ENCODE data around the gene DSCAM. TPM values are rescaled to one million over a fixed set of nuclear protein-coding genes. Genes with fewer than 3 reads are reported as not detected.
"Not testable (repeated sequence)": the region's sequence is repeated elsewhere in the genome, so short reads cannot be mapped to it uniquely, and the experiment has no call there.

DSCAM gene
- total RNA-seq, 6 experiments from 2014 or later, result 1.0 to 1.3 (median 1.1) TPM

DNA sequence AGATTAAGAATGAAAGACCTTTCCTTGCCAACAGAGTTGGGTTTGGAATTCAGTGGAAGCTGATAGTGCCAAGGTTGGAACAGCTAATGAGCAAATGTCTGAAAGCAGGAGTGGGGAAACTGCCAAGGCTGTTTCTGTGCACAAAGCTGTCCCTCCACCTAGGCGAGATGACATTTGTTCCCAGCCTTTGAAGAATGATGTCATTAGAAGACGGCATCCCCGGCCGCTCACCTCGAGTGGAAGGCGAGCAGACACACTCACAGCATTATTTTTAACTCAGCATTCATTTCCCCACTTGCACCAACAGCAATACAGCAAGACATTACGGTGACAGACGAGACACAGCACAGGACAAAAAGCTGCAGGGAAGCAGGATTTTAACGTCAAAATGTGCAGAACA lies 515.8 kb downstream of the DSCAM start:
- H3K9me3 Mint-ChIP-seq, result peaks cover 21% of the 10 kb centered on the region
- H3K27me3 Mint-ChIP-seq (ENCODE audit: insufficient read depth), result no peaks in the 10 kb centered on the region; the same call in 1 of the 2 replicates
- no peak for DNase-seq
- H3K4me1 Mint-ChIP-seq (ENCODE audit: low read depth), result no peaks in the 10 kb centered on the region; the same call in 1 of the 2 replicates
- no peak overlapping the region for H3K27ac Mint-ChIP-seq
- no peak for TF ChIP-seq CTCF (IDR thresholded peaks at IDR 0.05)
- peaks cover 6% of the 10 kb centered on the region; the same call in 1 of the 2 replicates for H3K36me3 Mint-ChIP-seq (ENCODE audit: low read depth)
- H3K4me3 Mint-ChIP-seq, result peak overlapping the region; percentile 9; the same call in 1 of the 2 replicates

DNA sequence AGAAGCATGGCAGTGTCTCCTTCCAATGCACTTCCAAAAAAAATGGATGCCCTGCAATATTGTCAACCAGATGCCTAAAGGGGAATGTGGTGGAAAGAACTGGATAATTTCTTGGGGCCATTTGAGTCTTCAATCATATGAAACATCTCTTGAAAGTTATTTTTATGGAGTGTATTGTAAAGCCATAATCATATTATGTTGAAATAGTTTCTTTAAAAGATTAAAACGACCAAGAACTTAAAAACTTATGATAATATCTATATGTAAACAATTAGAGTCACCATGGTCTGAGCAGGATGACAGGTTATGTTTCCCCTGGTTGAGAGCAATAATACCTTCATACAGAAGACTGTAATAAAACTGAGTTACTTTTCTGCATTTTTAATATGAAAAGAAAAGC lies 522.6 kb downstream of the DSCAM start:
- TF ChIP-seq CTCF (IDR thresholded peaks at IDR 0.05), result no peak
- H3K9me3 Mint-ChIP-seq, result peaks cover 8% of the 10 kb centered on the region
- H3K27me3 Mint-ChIP-seq (ENCODE audit: insufficient read depth), result no peaks in the 10 kb centered on the region
- no peak overlapping the region for H3K27ac Mint-ChIP-seq
- 0 out of 2 replicates have a peak, but pooled peaks cover 6% of the 10 kb centered on the region for H3K36me3 Mint-ChIP-seq (ENCODE audit: low read depth)
- H3K4me1 Mint-ChIP-seq (ENCODE audit: low read depth), result no peaks in the 10 kb centered on the region; the same call in 1 of the 2 replicates
- no peak overlapping the region for H3K4me3 Mint-ChIP-seq
- no peak for DNase-seq

DNA sequence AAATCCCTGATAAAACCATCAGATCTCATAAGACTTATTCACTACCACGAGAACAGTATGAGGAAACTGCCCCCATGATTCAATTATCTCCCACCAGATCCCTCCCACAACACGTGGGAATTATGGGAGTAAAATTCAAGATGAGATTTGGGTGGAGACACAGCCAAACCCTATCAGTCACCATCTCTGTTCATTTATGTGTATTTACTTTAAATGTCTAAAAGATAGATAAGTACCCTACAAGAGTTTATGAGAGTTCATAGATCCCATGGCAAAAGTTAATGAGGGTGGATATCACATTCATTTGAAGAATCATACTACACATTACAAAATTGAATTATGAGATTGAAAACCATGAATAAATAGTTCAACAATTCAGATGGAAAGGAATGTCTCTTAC lies 526.2 kb downstream of the DSCAM start:
- H3K9me3 Mint-ChIP-seq; H3K4me1 Mint-ChIP-seq (ENCODE audit: low read depth); H3K4me3 Mint-ChIP-seq; DNase-seq; H3K27me3 Mint-ChIP-seq (ENCODE audit: insufficient read depth); H3K36me3 Mint-ChIP-seq (ENCODE audit: low read depth); H3K27ac Mint-ChIP-seq: not testable (repeated sequence)

DNA sequence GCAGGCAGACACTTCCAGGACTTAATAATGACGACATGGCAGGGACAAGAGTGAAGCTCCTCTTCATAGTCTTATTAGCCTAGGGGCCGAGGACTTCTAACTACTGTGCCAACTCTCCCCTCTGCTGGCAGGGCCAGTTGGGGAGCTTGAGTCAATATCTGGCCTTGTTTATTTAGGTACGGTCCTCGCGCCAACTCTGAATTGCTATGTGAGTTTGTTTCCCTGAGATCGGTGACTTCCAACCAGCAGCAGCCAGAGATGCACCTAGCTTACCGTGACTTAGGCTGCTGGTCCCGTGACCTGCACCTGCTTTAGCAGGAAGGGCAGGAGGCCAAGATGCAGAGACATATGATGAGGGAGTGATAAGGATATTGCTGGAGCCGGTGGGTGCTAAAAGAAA lies 528.6 kb downstream of the DSCAM start:
- Mint-ChIP-seq H3K4me3 (no peak overlapping the region), H3K4me1 (ENCODE audit: low read depth) (no peaks in the 10 kb centered on the region; the same call in 1 of the 2 replicates), H3K27ac (no peak overlapping the region), H3K36me3 (ENCODE audit: low read depth) (no peaks in the 10 kb centered on the region), H3K9me3 (peaks cover 4% of the 10 kb centered on the region; the same call in 1 of the 2 replicates), H3K27me3 (ENCODE audit: insufficient read depth) (no peaks in the 10 kb centered on the region; the same call in 1 of the 2 replicates)
- TF ChIP-seq CTCF (IDR thresholded peaks at IDR 0.05), result no peak
- DNase-seq, result no peak

DNA sequence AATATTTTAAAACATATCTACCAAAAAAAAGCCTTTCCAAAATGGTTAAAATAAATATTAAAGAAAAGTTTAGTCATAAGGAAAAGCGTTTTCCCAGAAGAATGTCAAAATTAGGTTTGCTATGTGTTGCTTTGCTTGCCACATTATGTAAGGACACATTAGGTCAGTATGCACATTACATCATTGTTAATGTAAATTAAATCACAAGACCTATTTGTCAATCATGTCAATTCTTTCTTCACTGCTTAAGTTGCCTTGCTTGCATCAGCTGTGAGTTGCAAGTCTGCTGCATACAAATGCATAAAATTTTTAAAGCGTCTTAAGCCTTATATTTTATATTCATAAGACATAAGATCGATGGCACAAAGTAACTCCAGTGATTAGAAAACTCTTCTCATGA lies 530.9 kb downstream of the DSCAM start:
- no peak for TF ChIP-seq CTCF (IDR thresholded peaks at IDR 0.05)
- Mint-ChIP-seq H3K9me3 (peaks cover 4% of the 10 kb centered on the region; the same call in 1 of the 2 replicates), H3K36me3 (ENCODE audit: low read depth) (no peaks in the 10 kb centered on the region), H3K27ac (no peak overlapping the region), H3K4me1 (ENCODE audit: low read depth) (no peaks in the 10 kb centered on the region), H3K4me3 (no peak overlapping the region), H3K27me3 (ENCODE audit: insufficient read depth) (no peaks in the 10 kb centered on the region; the same call in 1 of the 2 replicates)
- DNase-seq, result no peak

- no peaks in the 10 kb centered on the region for H3K36me3 Mint-ChIP-seq (ENCODE audit: low read depth)
Observed at GRCh38 chr21:40315626-40316025, 531.3 kb downstream of the DSCAM start.

More at GRCh38 chr21:40315626-40316025, 531.3 kb downstream of the DSCAM start:
- no peak for TF ChIP-seq CTCF (IDR thresholded peaks at IDR 0.05)
- Mint-ChIP-seq H3K4me1 (ENCODE audit: low read depth) (no peaks in the 10 kb centered on the region), H3K9me3 (peaks cover 4% of the 10 kb centered on the region; the same call in 1 of the 2 replicates), H3K27me3 (ENCODE audit: insufficient read depth) (no peaks in the 10 kb centered on the region; the same call in 1 of the 2 replicates), H3K4me3 (no peak overlapping the region), H3K27ac (no peak overlapping the region)
- no peak for DNase-seq

All from HFFc6 (cell line).